ENCODE measurements around the gene NKD2. TPM values are rescaled to one million over a fixed set of nuclear protein-coding genes. Genes with fewer than 3 reads are reported as not detected.

NKD2 gene
- total RNA-seq, 1 donor from 2014 or later: 3.7 TPM

DNA sequence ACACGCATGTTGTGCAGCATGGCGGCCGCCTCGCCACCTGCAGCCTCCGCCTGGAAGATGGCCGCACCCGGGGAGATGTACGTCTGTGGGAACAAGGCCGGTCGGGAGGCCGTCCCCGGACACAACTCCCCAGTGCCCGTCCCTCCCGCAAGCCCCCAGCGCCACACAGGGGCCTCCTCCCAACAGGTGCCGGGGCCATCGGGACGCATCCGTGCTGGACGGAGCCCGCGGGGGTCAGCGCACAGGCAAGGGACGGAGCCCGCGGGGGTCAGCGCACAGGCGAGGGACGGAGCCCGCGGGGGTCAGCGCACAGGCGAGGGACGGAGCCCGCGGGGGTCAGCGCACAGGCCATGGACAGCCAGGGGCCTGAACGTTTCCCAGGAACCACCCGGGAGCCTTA is 76.8 kb downstream of the NKD2 start:
- Histone ChIP-seq H3K27me3 (ENCODE audit: low read depth) (no peaks in the 10 kb centered on the region), H3K27ac (replicated peaks) (no peak overlapping the region), H3K4me3 (no peak overlapping the region), H3K9me3 (replicated peaks) (no peaks in the 10 kb centered on the region), H3K4me1 (peaks cover 26% of the 10 kb centered on the region), H3K36me3 (peaks cover 77% of the 10 kb centered on the region)
- intact Hi-C loops (cut with micrococcal nuclease): no loop called here
- TF ChIP-seq, protein P1, sequence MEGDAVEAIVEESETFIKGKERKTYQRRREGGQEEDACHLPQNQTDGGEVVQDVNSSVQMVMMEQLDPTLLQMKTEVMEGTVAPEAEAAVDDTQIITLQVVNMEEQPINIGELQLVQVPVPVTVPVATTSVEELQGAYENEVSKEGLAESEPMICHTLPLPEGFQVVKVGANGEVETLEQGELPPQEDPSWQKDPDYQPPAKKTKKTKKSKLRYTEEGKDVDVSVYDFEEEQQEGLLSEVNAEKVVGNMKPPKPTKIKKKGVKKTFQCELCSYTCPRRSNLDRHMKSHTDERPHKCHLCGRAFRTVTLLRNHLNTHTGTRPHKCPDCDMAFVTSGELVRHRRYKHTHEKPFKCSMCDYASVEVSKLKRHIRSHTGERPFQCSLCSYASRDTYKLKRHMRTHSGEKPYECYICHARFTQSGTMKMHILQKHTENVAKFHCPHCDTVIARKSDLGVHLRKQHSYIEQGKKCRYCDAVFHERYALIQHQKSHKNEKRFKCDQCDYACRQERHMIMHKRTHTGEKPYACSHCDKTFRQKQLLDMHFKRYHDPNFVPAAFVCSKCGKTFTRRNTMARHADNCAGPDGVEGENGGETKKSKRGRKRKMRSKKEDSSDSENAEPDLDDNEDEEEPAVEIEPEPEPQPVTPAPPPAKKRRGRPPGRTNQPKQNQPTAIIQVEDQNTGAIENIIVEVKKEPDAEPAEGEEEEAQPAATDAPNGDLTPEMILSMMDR (IDR thresholded peaks at IDR 0.05; ENCODE audit: borderline replicate concordance): no peak
- DNase-seq: no peak

DNA sequence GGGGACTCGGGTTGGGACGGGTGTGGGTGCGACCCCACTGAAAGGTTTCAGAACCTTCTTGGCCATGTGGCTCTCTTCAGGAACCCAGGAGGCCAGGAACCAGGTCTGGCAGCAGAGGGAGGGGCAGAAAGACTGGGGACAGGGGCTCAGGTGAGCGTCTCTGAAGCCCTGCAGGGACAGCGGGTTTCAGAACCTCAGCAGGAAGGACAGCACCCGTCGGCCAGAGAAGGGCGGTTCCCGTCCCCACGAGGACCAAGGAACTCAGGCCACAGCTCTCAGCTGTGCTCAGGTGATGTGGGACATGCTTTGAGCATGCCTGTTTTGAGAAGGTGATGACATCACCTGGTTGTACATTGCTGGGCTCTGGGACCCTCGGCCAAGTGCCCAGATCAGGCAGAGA is 77.5 kb downstream of the NKD2 start:
- intact Hi-C loops (cut with micrococcal nuclease): no loop called here
- H3K4me1 ChIP-seq: peaks cover 29% of the 10 kb centered on the region
- no peak overlapping the region for H3K27ac ChIP-seq (replicated peaks)
- H3K36me3 ChIP-seq: peaks cover 72% of the 10 kb centered on the region
- no peaks in the 10 kb centered on the region for H3K27me3 ChIP-seq (ENCODE audit: low read depth)
- DNase-seq: no peak
- H3K9me3 ChIP-seq (replicated peaks): no peaks in the 10 kb centered on the region
- TF ChIP-seq, protein P1 (IDR thresholded peaks at IDR 0.05; ENCODE audit: borderline replicate concordance): no peak
- no peak overlapping the region for H3K4me3 ChIP-seq

DNA sequence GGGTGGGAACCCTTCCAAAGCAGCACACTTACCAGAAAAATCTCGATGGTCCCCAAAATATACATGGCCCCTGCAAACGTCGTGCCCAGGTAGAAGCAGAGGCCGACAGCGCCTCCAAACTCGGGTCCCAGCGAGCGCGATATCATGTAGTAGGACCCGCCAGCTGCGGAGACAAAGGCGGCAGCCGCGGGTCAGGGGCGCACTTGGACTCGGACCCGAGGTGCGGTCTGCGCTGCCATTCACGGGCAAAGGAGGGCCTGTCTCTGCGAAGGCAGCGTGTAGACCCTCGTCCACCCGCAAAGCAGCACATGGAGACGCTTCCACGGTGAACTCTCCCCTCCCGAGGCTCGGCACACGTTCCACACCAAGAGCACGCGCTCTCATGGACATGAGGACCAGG is 78.3 kb downstream of the NKD2 start:
- Histone ChIP-seq H3K27ac (replicated peaks) (no peak overlapping the region), H3K9me3 (replicated peaks) (no peaks in the 10 kb centered on the region), H3K36me3 (peaks cover 72% of the 10 kb centered on the region), H3K27me3 (ENCODE audit: low read depth) (no peaks in the 10 kb centered on the region), H3K4me3 (no peak overlapping the region), H3K4me1 (peaks cover 31% of the 10 kb centered on the region)
- intact Hi-C loops (cut with micrococcal nuclease): no loop called here
- TF ChIP-seq, protein P1 (IDR thresholded peaks at IDR 0.05; ENCODE audit: borderline replicate concordance): no peak
- no peak for DNase-seq

DNA sequence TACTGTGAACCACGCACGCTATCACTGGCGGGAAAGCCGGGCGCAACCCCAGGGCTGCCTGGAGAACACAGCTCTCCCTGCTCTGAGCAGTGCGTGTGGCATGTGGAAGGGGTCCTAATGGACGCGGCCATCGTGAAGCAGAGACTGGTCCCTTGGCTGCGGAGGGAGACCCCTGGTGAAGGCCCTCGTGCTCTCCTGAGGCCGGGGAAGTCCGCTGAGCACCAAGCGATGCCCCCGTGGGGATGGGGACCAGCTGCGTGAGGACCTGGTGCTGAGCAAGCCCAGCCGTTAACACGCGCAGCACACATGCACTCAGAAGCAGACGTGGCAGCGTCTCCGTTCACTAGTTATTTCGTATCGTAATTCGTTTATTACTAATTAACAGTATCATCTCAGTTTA is 78.8 kb downstream of the NKD2 start:
- Histone ChIP-seq H3K4me3 (no peak overlapping the region), H3K36me3 (peaks cover 77% of the 10 kb centered on the region), H3K4me1 (peaks cover 36% of the 10 kb centered on the region), H3K27ac (replicated peaks) (no peak overlapping the region), H3K9me3 (replicated peaks) (no peaks in the 10 kb centered on the region), H3K27me3 (ENCODE audit: low read depth) (no peaks in the 10 kb centered on the region)
- TF ChIP-seq, protein P1 (IDR thresholded peaks at IDR 0.05; ENCODE audit: borderline replicate concordance): no peak
- intact Hi-C loops (cut with micrococcal nuclease): no loop called here
- no peak for DNase-seq

DNA sequence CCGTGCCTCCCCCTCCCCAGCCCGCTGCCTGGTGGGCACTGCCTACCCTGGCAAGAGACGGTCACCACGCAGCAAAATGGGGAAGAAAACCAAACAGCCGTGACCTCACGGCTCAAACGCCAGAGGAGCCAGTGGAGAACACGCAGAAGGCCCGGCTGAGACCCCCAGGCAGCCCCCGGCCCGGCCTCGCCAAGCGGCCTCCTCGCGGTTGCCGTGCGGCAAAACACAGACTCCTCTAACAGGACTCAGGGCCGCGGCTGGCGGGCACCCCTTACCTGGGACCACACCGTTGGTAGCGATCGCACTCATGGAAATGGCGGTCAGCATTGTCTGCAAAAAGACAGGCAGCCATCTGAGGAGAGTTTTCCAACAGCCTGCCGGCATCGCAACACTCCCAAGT is 79.4 kb downstream of the NKD2 start:
- Histone ChIP-seq H3K4me3 (no peak overlapping the region), H3K9me3 (replicated peaks) (no peaks in the 10 kb centered on the region), H3K36me3 (peaks cover 82% of the 10 kb centered on the region), H3K27ac (replicated peaks) (no peak overlapping the region), H3K27me3 (ENCODE audit: low read depth) (no peaks in the 10 kb centered on the region), H3K4me1 (peaks cover 42% of the 10 kb centered on the region)
- TF ChIP-seq, protein P1 (IDR thresholded peaks at IDR 0.05; ENCODE audit: borderline replicate concordance): no peak
- intact Hi-C loops (cut with micrococcal nuclease): no loop called here
- no peak for DNase-seq

Small RNA genes lying within 50 kb of the gene (microRNA-seq; reads per million reads assigned to microRNA genes)
- gene MIR4635: not detected

Other genes with a start within 250 kb of the NKD2 start
- gene ZDHHC11B, start 224.1 kb upstream of the NKD2 start, total RNA-seq: 13.4 TPM
- gene ZDHHC11, start 157.8 kb upstream of the NKD2 start, total RNA-seq: 18.7 TPM
- gene BRD9, start 116.0 kb upstream of the NKD2 start, total RNA-seq: 23.6 TPM
- 0.44 TPM for gene TRIP13, start 115.9 kb upstream of the NKD2 start, total RNA-seq
- gene SLC12A7, start 103.3 kb downstream of the NKD2 start, total RNA-seq: 140 TPM
- not detected for gene SLC6A19, start 192.8 kb downstream of the NKD2 start, total RNA-seq
- gene SLC6A18, start 216.6 kb downstream of the NKD2 start, total RNA-seq: not detected

Measured in left ventricle myocardium inferior (tissue), 1 donor.